Keratinocyte (primary cell): ENCODE measurements around the gene BSG. TPM values are rescaled to one million over a fixed set of nuclear protein-coding genes. Genes with fewer than 3 reads are reported as not detected.

Experiments
- DNase-seq: peaks from one replicate; pipeline ENCODE4 v3.0.0-alpha.2; 2011; ENCODE audit warnings: low read depth, missing footprints, low spot score
- FAIRE-seq: peaks from 2 replicates; lab custom pipeline; 2011; peaks lifted over from hg19 to GRCh38; lab: Jason Lieb, UNC
- H2AFZ ChIP-seq: 2 replicates; pipeline ENCODE4 v1.6.0; 2012; ENCODE audit warnings: low read length, control low read depth, inconsistent platforms; ENCODE audit not compliant: control insufficient read depth
- H3K27ac ChIP-seq: 2 replicates; pipeline ENCODE4 v1.5.1; 2011; ENCODE audit warnings: low read length; ENCODE audit not compliant: control insufficient read depth, insufficient read depth
- H3K27me3 ChIP-seq: 3 replicates; pipeline ENCODE4 v1.6.0; 2011; ENCODE audit warnings: low read length; ENCODE audit not compliant: control insufficient read depth, insufficient read depth; ENCODE audit errors: extremely low read depth
- H3K36me3 ChIP-seq, 2 experiments: 2 replicates in 1 of 2; 3 replicates in 1 of 2; pipeline ENCODE4 v1.5.1; 2011; ENCODE audit warnings: low read length in 2 of 2, mild to moderate bottlenecking in 1 of 2; ENCODE audit not compliant: control insufficient read depth in 2 of 2, insufficient read depth in 2 of 2; ENCODE audit errors: extremely low read depth in 1 of 2
- H3K4me1 ChIP-seq: 3 replicates; pipeline ENCODE4 v1.5.1; 2011; ENCODE audit warnings: low read length; ENCODE audit not compliant: control insufficient read depth, insufficient read depth; ENCODE audit errors: extremely low read depth
- H3K4me2 ChIP-seq: 3 replicates; pipeline ENCODE4 v1.6.0; 2011; ENCODE audit warnings: low read depth, low read length; ENCODE audit not compliant: control insufficient read depth, insufficient read depth; ENCODE audit errors: extremely low read depth
- H3K4me3 ChIP-seq, 3 experiments: fragments of 200-600 bp in 1 of 3; sonication (generic) in 1 of 3; 2 replicates in 2 of 3; 3 replicates in 1 of 3; pipeline ENCODE4 v1.5.1; 2011 to 2016; ENCODE audit warnings: low read length in 3 of 3, mild to moderate bottlenecking in 3 of 3, control low read depth in 2 of 3, inconsistent platforms in 1 of 3, low read depth in 1 of 3, mixed read lengths in 1 of 3, mixed run types in 1 of 3, moderate library complexity in 1 of 3; ENCODE audit not compliant: control insufficient read depth in 2 of 3, insufficient read depth in 2 of 3; ENCODE audit errors: extremely low read depth in 1 of 3
- H3K79me2 ChIP-seq: 2 replicates; pipeline ENCODE4 v1.6.0; 2012; ENCODE audit warnings: low read length; ENCODE audit not compliant: control insufficient read depth, insufficient read depth
- H3K9ac ChIP-seq: 3 replicates; pipeline ENCODE4 v1.6.0; 2011; ENCODE audit warnings: low read length; ENCODE audit not compliant: control insufficient read depth, insufficient read depth; ENCODE audit errors: extremely low read depth
- H3K9me1 ChIP-seq: 3 replicates; pipeline ENCODE4 v1.6.0; 2011; ENCODE audit warnings: low read length; ENCODE audit not compliant: control insufficient read depth, insufficient read depth; ENCODE audit errors: extremely low read depth
- H3K9me3 ChIP-seq: 2 replicates; pipeline ENCODE4 v1.5.1; 2012; ENCODE audit warnings: low read depth, low read length; ENCODE audit not compliant: control insufficient read depth
- H4K20me1 ChIP-seq: 3 replicates; pipeline ENCODE4 v1.6.0; 2011; ENCODE audit warnings: low read length; ENCODE audit not compliant: control insufficient read depth, insufficient read depth; ENCODE audit errors: extremely low read depth
- EZH2 ChIP-seq: IDR thresholded peaks from one replicate; pipeline ENCODE4 v1.6.1; 2012; ENCODE audit warnings: inconsistent platforms, mild to moderate bottlenecking, low read length, moderate library complexity
- dilution Hi-C: fragments of 300-500 bp; cut with MboI; formaldehyde crosslinking; loops from one replicate; pipeline ENCODE4 v1.7.0; 2020; ENCODE audit warnings: low sequenced_read_pairs; ENCODE audit not compliant: extremely low pct_ligation_motif_present
- polyA plus RNA-seq, 5 experiments: library from polyadenylated mRNA; depleted of rRNA in 3 of 5; stranded (reverse) in 3 of 5; stranded (forward) in 1 of 5; unstranded in 1 of 5; fragments of >200 nt; gene quantifications; 1 replicate in 1 of 5; 2 replicates in 3 of 5; 3 replicates in 1 of 5; pipeline versions ENCODE4 v1.2.1 to v1.2.3, GENCODE V29; 2011 to 2012; ENCODE audit warnings: missing spikeins in 2 of 5, low read depth in 1 of 5, low replicate concordance in 1 of 5
- TF ChIP-seq, protein P1 (sequence below), 3 experiments: IDR thresholded peaks in 1 of 3; conservative IDR thresholded peaks in 1 of 3; optimal IDR thresholded peaks in 1 of 3; 2 replicates in 2 of 3; 3 replicates in 1 of 3; pipeline versions ENCODE3 to v1.5.1; 2011; ENCODE audit warnings: low read length in 3 of 3, mild to moderate bottlenecking in 3 of 3, moderate library complexity in 2 of 3, control low read depth in 1 of 3, inconsistent platforms in 1 of 3; ENCODE audit not compliant: insufficient read depth in 2 of 3; ENCODE audit errors: extremely low read depth in 1 of 3

The BSG gene
- polyA plus RNA-seq, 1 donor (not counting 4 experiments of a cell fraction or from before 2014, with no cell fraction given), result 388 TPM

DNA sequence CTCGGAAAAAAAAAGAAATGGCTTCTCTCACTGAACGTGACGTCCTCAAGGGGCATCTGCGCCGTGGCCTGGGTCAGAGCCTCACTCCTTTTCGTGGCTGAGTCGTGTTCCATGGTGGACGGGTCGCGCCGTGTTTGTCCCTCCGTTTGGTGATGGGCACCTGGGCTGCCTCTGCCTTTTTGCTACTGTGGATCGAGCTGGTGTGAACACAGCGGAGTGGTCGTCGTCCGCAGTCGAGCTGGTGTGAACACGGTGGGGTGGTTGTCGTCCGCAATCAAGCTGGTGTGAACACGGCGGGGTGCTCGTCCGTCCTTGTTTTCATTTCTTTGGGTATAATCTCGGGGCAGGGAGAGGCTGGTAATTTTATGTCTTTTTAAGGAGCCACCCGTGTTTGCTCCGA lies 28.9 kb downstream of the BSG start:
- Histone ChIP-seq H2AFZ (no peak overlapping the region), H3K27me3 (peaks cover 3% of the 10 kb centered on the region), H3K36me3 (no peaks in the 10 kb centered on the region), H3K27ac (no peak overlapping the region), H3K9ac (no peak overlapping the region), H3K9me3 (no peaks in the 10 kb centered on the region), H3K79me2 (no peaks in the 10 kb centered on the region), H4K20me1 (peaks cover 2% of the 10 kb centered on the region), H3K4me1 (no peaks in the 10 kb centered on the region), H3K9me1 (no peaks in the 10 kb centered on the region), H3K4me2 (no peak overlapping the region), H3K4me3 (no peak overlapping the region)
- dilution Hi-C loops, result no loop called here
- no peak for DNase-seq
- FAIRE-seq, result no peak
- TF ChIP-seq, protein P1, sequence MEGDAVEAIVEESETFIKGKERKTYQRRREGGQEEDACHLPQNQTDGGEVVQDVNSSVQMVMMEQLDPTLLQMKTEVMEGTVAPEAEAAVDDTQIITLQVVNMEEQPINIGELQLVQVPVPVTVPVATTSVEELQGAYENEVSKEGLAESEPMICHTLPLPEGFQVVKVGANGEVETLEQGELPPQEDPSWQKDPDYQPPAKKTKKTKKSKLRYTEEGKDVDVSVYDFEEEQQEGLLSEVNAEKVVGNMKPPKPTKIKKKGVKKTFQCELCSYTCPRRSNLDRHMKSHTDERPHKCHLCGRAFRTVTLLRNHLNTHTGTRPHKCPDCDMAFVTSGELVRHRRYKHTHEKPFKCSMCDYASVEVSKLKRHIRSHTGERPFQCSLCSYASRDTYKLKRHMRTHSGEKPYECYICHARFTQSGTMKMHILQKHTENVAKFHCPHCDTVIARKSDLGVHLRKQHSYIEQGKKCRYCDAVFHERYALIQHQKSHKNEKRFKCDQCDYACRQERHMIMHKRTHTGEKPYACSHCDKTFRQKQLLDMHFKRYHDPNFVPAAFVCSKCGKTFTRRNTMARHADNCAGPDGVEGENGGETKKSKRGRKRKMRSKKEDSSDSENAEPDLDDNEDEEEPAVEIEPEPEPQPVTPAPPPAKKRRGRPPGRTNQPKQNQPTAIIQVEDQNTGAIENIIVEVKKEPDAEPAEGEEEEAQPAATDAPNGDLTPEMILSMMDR (optimal IDR thresholded peaks at IDR 0.05 in 1 of 3, IDR thresholded peaks at IDR 0.05 in 1 of 3, conservative IDR thresholded peaks at IDR 0.05 in 1 of 3; ENCODE audit: extremely low read depth in 1 of 3, insufficient read depth in 2 of 3, low read length in 3 of 3), result no peak
- TF ChIP-seq EZH2, result no peak

DNA sequence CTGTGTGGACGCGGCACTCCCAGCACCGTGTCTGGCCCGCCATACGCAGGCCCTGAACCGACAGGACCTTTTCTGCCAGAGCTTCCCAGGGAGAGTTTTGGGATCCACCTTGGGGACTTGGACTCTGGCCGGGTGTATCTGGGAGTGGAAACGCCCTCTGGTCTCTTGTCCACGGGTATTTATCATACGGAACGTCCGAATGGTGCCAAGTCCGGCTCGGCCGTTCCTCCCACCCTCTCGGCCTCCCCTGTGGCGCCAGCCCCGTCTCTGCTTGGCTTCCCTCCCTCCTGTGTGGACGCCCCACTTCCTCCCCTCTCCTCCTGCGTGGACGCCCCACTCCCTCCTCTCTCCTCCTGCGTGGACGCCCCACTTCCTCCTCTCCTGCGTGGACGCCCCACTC lies 29.4 kb downstream of the BSG start:
- dilution Hi-C loops, result no loop called here
- TF ChIP-seq, protein P1 (optimal IDR thresholded peaks at IDR 0.05 in 1 of 3, IDR thresholded peaks at IDR 0.05 in 1 of 3, conservative IDR thresholded peaks at IDR 0.05 in 1 of 3; ENCODE audit: extremely low read depth in 1 of 3, insufficient read depth in 2 of 3, low read length in 3 of 3), result no peak
- no peak for TF ChIP-seq EZH2

More for the DNA sequence above, 29.4 kb downstream of the BSG start:
- no peak overlapping the region for H3K9ac ChIP-seq
- peaks cover 2% of the 10 kb centered on the region for H4K20me1 ChIP-seq
- H3K4me2 ChIP-seq, result no peak overlapping the region
- no peak overlapping the region for H2AFZ ChIP-seq
- FAIRE-seq (no peak), DNase-seq (no peak)
- H3K4me3 ChIP-seq, result no peak overlapping the region
- no peaks in the 10 kb centered on the region for H3K36me3 ChIP-seq
- H3K9me1 ChIP-seq, result no peaks in the 10 kb centered on the region
- H3K4me1 ChIP-seq, result no peaks in the 10 kb centered on the region
- H3K27ac ChIP-seq, result no peak overlapping the region
- H3K27me3 ChIP-seq, result peaks cover 3% of the 10 kb centered on the region
- no peaks in the 10 kb centered on the region for H3K79me2 ChIP-seq
- H3K9me3 ChIP-seq, result no peaks in the 10 kb centered on the region
